HCT116 (cell line): ENCODE data around the gene ZNF236. TPM values are rescaled to one million over a fixed set of nuclear protein-coding genes. Genes with fewer than 3 reads are reported as not detected.

Source experiments
- ATAC-seq: fragments of 200-7000 bp; cut with Tn5 transposase; 2 replicates; pipeline ENCODE4 v1.9.1; 2020; ENCODE audit warnings: mild to moderate bottlenecking, moderate library complexity
- BruUV-seq: library from RNA; stranded (reverse); fragments of 400-500 nt; replicated peaks from 2 replicates; lab custom pipeline; 2021; lab: Mats Ljungman, UMichigan
- CTCF ChIA-PET: fragments of 300-600 bp; sonication (Branson Sonifier 250); formaldehyde crosslinking; loops from one replicate; lab custom pipeline; 2021; ENCODE audit warnings: antibody characterized with exemption; lab: Charles Lee
- POLR2A ChIA-PET: fragments of 300-600, 350-600 bp; sonication (Branson Sonifier 250); formaldehyde crosslinking; loops from one replicate; lab custom pipeline; 2021; ENCODE audit warnings: antibody characterized with exemption; lab: Charles Lee
- RAD21 ChIA-PET, 2 experiments: fragments of 300-600 bp; sonication (Branson Sonifier 250); formaldehyde crosslinking; loops; one replicate each; lab custom pipeline; 2023; ENCODE audit warnings: low total read pairs in 2 of 2; ENCODE audit not compliant: uncharacterized antibody in 2 of 2, unreplicated experiment in 2 of 2, low non-redundant PET in 1 of 2; lab: Charles Lee
- DNase-seq: peaks from one replicate; pipeline ENCODE4 v3.0.0-alpha.2; 2010; ENCODE audit warnings: low read depth, low spot score
- H2AFZ ChIP-seq: fragments of 200-600 bp; shearing (Covaris generic), sonication (generic); 2 replicates; pipeline ENCODE4 v1.6.1; 2017; ENCODE audit warnings: low read depth, mixed run types, mixed read lengths, antibody characterized with exemption, low read length; ENCODE audit not compliant: poor library complexity, severe bottlenecking
- H3K27ac ChIP-seq: 2 replicates; pipeline ENCODE4 v1.5.1; 2012; ENCODE audit warnings: low read depth, low read length
- H3K27me3 ChIP-seq: fragments of 200-600 bp; sonication (generic); 2 replicates; pipeline ENCODE4 v1.6.1; 2016; ENCODE audit warnings: mixed run types, low read length, mixed read lengths; ENCODE audit not compliant: insufficient read depth
- H3K36me3 ChIP-seq, 2 experiments: fragments of 200-500 bp in 1 of 2; fragments of 200-600 bp in 1 of 2; sonication (Bioruptor generic) in 1 of 2; sonication (generic) in 1 of 2; 2 replicates each; pipeline versions ENCODE4 v1.5.1 to v1.6.1; 2014 to 2016; ENCODE audit warnings: low read length in 2 of 2, inconsistent platforms in 1 of 2, mixed read lengths in 1 of 2, mixed run types in 1 of 2; ENCODE audit not compliant: insufficient read depth in 2 of 2, control insufficient read depth in 1 of 2
- H3K4me1 ChIP-seq, 2 experiments: fragments of 200-600 bp in 1 of 2; sonication (generic) in 1 of 2; 2 replicates each; pipeline versions ENCODE4 v1.5.1 to v1.6.1; 2012 to 2017; ENCODE audit warnings: low read length in 2 of 2, inconsistent platforms in 1 of 2, mild to moderate bottlenecking in 1 of 2, mixed read lengths in 1 of 2, mixed run types in 1 of 2, moderate library complexity in 1 of 2; ENCODE audit not compliant: insufficient read depth in 2 of 2, control insufficient read depth in 1 of 2
- H3K4me2 ChIP-seq: fragments of 200-600 bp; sonication (generic); 2 replicates; pipeline ENCODE4 v1.6.1; 2017; ENCODE audit warnings: mixed run types, low read length, mixed read lengths
- H3K4me3 ChIP-seq, 2 experiments: fragments of 200-600 bp in 1 of 2; sonication (generic) in 1 of 2; replicated peaks in 1 of 2; 2 replicates each; pipeline ENCODE4 v1.5.1; 2011 to 2016; ENCODE audit warnings: low read length in 2 of 2, control low read depth in 1 of 2, low read depth in 1 of 2, mild to moderate bottlenecking in 1 of 2, mixed read lengths in 1 of 2, mixed run types in 1 of 2
- H3K79me2 ChIP-seq: fragments of 200-600 bp; sonication (generic); 2 replicates; pipeline ENCODE4 v1.6.1; 2017; ENCODE audit warnings: mild to moderate bottlenecking, mixed run types, low read length, moderate library complexity, mixed read lengths; ENCODE audit not compliant: insufficient read depth
- H3K9ac ChIP-seq: fragments of 200-600 bp; sonication (generic); 2 replicates; pipeline ENCODE4 v1.6.1; 2016; ENCODE audit warnings: low read length, mixed read lengths
- H3K9me2 ChIP-seq: fragments of 200-600 bp; sonication (generic), shearing (Covaris generic); 2 replicates; pipeline ENCODE4 v1.6.1; 2017; ENCODE audit warnings: mixed run types, mild to moderate bottlenecking, moderate library complexity; ENCODE audit not compliant: insufficient read depth
- H3K9me3 ChIP-seq, 2 experiments: fragments of 200-500 bp in 1 of 2; fragments of 200-600 bp in 1 of 2; sonication (Bioruptor generic) in 1 of 2; sonication (generic) in 1 of 2; 2 replicates each; pipeline ENCODE4 v1.6.1; 2014 to 2017; ENCODE audit warnings: low read length in 2 of 2, mixed read lengths in 2 of 2, inconsistent platforms in 1 of 2, low read depth in 1 of 2, mild to moderate bottlenecking in 1 of 2, mixed run types in 1 of 2, moderate library complexity in 1 of 2; ENCODE audit not compliant: control insufficient read depth in 1 of 2, insufficient read depth in 1 of 2
- H4K20me1 ChIP-seq: fragments of 200-600 bp; sonication (generic), shearing (Covaris generic); 2 replicates; pipeline ENCODE4 v1.6.1; 2017; ENCODE audit warnings: mixed run types, mild to moderate bottlenecking, moderate library complexity; ENCODE audit not compliant: insufficient read depth
- FOSL1 ChIP-seq: IDR thresholded peaks from 2 replicates; pipeline ENCODE4 v1.6.1; 2012; ENCODE audit warnings: low read depth
- POLR2A ChIP-seq: IDR thresholded peaks from 2 replicates; pipeline ENCODE4 v1.7.0; 2011; ENCODE audit warnings: borderline replicate concordance; ENCODE audit not compliant: insufficient read depth, insufficient read length; ENCODE audit errors: extremely low read depth
- POLR2AphosphoS5 ChIP-seq: IDR thresholded peaks from 2 replicates; pipeline ENCODE4 v1.6.1; 2011; ENCODE audit warnings: mild to moderate bottlenecking, low read depth, low read length, moderate library complexity
- YY1 ChIP-seq: IDR thresholded peaks from 2 replicates; pipeline ENCODE4 v1.6.1; 2011; ENCODE audit warnings: low read length, low read depth, moderate library complexity, mild to moderate bottlenecking; ENCODE audit not compliant: insufficient replicate concordance; ENCODE audit errors: extremely low read depth
- intact Hi-C: fragments of 100-400 bp; cut with micrococcal nuclease; formaldehyde crosslinking; loops from 2 replicates; pipeline ENCODE4 v1.10.0; 2022
- total RNA-seq: library from RNA; stranded (reverse); gene quantifications from one replicate; pipeline ENCODE4 v1.2.1, GENCODE V29; 2021; ENCODE audit not compliant: unreplicated experiment
- TF ChIP-seq, protein P1 (sequence below): IDR thresholded peaks from 2 replicates; pipeline ENCODE4 v1.6.1; 2011; ENCODE audit warnings: mild to moderate bottlenecking, low read length, moderate library complexity; ENCODE audit not compliant: insufficient replicate concordance; ENCODE audit errors: extremely low read depth

Gene ZNF236
- total RNA-seq, 1 experiment from 2014 or later = 15.0 TPM

GRCh38 chr18:76932026-76932819 is 109.9 kb downstream of the ZNF236 start:
- H2AFZ ChIP-seq = no peak overlapping the region
- no peaks in the 10 kb centered on the region for H3K79me2 ChIP-seq
- H3K9me2 ChIP-seq = no peaks in the 10 kb centered on the region
- H3K4me1 ChIP-seq = no peaks in the 10 kb centered on the region
- peaks cover 0 to 2% of the 10 kb centered on the region in 2 experiments; a peak in 2 of 4 replicates for H3K36me3 ChIP-seq
- H4K20me1 ChIP-seq = no peaks in the 10 kb centered on the region
- BruUV-seq = no TSS peak
- ChIA-PET RAD21 (no interaction called here), CTCF (interaction anchor here (1.3 kb wide), 1 partner anchor 9 kb away, joined by 4 read pairs; no protein-coding TSS in a partner anchor)
- no peaks in the 10 kb centered on the region for H3K9me3 ChIP-seq
- H3K4me3 ChIP-seq = no peak overlapping the region
- no peak overlapping the region for H3K27ac ChIP-seq
- H3K27me3 ChIP-seq = no peaks in the 10 kb centered on the region
- no peak overlapping the region for H3K4me2 ChIP-seq
- no peak for ATAC-seq
- H3K9ac ChIP-seq = no peak overlapping the region
- no peak for DNase-seq
- TF ChIP-seq POLR2A (no peak), POLR2AphosphoS5 (no peak), FOSL1 (no peak), YY1 (no peak)
- TF ChIP-seq, protein P1, sequence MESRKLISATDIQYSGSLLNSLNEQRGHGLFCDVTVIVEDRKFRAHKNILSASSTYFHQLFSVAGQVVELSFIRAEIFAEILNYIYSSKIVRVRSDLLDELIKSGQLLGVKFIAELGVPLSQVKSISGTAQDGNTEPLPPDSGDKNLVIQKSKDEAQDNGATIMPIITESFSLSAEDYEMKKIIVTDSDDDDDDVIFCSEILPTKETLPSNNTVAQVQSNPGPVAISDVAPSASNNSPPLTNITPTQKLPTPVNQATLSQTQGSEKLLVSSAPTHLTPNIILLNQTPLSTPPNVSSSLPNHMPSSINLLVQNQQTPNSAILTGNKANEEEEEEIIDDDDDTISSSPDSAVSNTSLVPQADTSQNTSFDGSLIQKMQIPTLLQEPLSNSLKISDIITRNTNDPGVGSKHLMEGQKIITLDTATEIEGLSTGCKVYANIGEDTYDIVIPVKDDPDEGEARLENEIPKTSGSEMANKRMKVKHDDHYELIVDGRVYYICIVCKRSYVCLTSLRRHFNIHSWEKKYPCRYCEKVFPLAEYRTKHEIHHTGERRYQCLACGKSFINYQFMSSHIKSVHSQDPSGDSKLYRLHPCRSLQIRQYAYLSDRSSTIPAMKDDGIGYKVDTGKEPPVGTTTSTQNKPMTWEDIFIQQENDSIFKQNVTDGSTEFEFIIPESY = no peak
- TF ChIP-seq, all 23 proteins: peak for 0
- POLR2A ChIA-PET = no interaction called here
- intact Hi-C loops = no loop called here
